Ecto neural progenitor cell (in vitro differentiated cells): ENCODE results near the gene NCMAP.

Source experiments
- DNase-seq: peaks from one replicate; pipeline ENCODE4 v3.0.0-alpha.2; 2018; ENCODE audit warnings: low spot score

NCMAP gene

DNA sequence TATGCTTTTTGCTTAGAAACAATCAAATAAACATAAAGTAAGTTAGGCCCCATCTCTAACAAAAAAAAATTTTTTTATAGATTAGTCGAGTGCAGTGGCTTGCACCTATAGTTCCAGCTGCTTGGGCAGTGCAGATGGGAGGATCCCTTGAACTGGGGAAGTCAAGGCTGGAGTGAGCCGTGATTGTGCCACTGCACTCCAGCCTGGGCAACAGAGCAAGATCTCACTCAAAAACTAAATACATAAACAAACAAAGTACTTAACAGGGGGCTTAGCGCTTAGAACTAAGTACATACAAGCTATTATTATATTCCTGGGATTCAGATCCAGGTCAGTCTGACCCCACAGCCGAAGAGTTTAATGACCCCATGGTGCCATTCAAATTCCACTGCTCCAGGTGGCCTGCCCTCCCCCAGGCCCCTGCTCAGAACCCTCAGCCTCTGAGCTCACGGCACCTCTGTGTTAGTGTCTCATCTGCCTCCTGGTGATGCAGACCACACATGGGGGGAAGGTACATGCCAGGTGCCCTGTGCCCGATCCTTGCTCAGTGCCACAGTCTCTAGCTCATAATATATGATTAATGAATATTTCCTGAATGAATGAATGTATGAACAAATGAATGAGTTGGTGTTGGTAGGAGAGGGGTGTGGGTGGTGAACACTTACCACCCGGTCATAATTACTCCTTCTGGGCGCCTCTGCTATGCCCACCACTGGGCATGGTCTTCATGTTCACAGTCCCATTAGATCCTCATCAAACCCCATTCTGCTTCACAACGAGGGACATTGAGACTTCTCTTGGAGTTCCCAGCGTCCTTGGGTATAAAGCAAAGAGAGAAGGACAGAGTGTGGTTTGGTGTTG lies 14.6 kb downstream of the NCMAP start:
- DNase-seq: no peak

DNA sequence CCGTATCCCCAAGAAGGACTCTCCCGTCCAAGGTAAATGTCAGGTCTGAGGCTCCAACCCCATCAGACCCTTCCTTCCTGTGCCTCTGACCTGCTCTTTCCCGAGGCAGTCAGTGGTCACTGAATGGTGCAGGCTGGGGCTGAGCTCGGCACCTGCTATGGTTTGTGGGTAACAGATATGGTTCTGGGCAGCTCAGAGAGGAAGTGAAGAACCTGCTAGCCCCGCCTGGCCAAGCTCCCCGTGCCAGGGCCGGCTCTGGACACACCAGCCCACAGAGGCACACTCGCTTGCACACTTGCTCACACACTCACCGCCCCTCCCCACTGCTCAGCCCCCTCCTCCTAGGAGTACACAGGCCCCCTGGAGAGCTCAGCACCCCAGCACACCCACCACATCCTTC lies 16.4 kb downstream of the NCMAP start:
- no peak for DNase-seq

DNA sequence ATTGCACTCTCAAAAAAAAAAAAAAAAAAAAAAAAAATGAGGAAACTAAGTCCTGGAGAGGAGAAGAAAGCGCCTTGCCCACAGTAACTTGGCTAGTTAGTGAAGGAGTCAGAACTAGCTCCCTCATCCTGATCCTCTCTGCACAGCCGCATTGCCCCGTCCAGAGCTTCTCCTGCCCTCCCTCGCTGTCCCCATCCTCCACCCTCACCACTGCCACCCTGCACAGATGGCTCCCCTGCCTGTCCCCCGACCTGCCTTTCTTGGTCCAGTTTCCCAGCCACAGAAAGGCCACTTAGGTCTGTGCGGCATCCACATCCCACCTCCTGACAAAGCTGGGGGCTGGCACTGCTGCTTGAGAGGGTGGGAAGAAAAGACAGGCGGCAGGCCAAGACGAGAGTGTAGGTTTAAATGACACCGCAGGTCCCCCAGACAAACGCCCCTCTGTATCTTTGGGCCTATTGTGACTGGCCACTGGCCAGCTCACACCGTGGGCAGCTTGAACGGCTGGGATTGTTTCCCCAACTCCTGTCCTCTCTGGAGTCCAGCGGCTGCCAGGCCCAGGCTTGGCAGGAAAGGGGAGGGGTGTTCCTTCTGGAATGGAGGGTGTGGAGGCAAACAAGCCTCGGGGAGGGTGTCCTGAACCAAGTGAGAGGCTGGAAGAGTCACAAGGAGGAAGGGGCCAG lies 20.2 kb downstream of the NCMAP start:
- DNase-seq: no peak

DNA sequence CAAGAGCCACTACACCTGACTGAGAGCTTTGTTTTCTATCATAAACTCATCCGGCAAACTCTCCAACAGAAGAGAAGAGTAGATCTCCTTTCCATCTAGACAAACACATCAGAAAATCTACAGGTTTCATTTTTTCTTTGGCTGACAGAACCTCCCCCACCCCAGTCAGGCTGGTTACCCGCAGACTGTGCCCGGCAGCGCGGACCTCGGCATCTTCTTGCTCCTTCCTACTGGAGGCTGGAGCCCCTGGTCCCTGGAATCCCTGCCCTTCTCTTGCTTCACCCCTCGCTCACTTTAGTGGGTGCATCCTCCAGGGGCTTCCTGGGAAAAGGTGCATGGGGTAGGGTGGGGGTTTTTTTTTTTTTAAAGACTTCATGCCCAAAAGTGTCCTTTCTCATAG lies 23.0 kb downstream of the NCMAP start:
- no peak for DNase-seq

DNA sequence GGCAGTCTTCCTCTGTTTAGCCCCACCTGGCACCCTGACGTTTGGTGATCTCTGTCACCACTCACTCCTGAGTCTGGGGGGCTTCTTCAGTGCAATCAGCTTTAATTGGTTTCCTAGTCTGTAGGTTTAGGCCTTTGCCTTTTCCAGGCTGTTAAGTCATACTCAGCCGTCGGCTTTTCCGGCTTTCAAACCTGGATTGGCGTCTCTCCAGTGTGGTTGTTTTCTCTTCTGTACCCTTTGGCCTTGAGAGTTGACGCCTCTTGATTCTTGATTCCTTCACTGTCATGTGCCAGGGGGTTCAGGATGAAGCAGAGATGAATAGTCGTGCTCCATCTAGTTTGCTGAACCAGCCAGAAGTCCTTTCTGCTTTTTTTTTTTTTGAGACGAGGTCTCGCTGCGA lies 24.9 kb downstream of the NCMAP start:
- no peak for DNase-seq

DNA sequence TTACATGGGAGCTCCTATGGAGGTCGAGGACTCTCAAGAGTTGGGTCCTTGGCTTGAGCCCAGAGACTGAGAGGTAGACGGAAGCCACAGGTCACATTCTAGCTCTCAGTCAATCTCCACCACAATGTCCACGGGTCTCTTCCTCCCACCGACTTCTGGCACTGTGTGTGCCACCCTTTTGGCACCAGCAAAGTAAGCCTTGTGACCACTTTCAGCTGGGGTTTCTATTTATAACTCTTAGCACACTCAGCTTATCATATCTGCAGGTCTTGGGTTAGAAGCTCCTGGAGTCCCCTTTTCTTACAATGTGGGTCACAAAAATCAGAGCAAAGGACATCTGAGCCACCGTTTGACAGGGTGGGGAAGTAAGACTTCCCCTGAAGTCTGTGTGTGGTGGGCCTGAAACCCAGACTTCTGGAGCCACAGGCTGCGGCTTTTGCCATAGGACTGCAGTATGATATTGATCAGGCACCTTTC lies 28.3 kb downstream of the NCMAP start:
- DNase-seq: no peak

DNA sequence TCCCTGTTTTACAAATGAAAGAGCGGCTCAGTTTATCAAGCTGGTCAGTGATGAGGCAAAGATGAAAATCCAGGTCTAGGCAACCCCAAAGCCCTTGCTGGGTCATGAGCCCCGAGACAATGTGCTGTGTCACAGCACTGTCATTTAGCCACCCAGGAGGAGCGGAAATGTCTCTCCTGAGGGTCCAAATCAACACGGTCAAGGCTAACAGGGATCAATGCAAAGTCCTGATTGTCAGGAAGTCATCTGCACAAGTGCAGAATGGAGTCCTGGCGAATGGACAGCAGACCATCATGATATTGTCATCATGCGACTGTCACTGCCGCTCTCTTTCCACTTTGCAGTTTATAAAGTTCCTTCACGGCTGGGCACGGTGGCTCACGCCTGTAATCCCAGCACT lies 30.2 kb downstream of the NCMAP start:
- DNase-seq: no peak

DNA sequence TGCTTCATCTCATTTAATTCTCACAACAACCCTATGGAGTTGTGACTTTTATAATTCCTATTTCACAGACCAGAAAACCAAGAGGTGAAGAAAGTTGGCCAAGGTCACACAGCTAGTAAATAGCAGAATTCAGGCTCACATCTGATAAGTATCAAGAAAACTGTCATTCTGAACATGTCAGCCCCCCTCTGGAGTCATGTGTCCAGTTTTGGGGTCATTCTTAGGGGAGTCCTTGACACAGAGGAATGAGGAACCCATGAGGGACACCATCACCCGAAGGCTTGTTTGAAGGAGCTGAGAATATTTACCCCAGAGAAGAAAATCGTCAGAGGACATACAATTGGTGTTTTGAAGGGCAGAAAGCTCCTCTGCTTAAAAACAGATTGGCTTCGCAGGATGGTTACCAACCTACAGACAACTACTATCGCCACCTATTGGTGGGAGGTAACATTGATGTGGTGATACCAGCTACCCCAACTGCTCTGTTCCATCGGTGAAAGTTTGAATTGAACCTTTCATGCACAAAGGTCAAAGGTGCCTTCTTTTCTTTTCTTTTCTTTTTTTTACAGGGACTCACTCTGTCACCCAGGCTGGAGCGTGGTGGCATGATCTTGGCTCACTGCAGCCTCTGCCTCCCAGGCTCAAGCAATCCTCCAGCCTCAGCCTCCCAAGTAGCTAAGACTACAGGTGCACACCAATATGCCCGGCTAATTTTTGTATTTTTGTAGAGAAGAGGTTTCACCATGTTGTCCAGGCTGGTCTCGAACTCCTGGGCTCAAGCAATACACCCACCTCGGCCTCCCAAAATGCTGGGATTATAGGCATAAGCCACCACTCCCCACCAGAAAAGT lies 31.3 kb downstream of the NCMAP start:
- no peak for DNase-seq

DNA sequence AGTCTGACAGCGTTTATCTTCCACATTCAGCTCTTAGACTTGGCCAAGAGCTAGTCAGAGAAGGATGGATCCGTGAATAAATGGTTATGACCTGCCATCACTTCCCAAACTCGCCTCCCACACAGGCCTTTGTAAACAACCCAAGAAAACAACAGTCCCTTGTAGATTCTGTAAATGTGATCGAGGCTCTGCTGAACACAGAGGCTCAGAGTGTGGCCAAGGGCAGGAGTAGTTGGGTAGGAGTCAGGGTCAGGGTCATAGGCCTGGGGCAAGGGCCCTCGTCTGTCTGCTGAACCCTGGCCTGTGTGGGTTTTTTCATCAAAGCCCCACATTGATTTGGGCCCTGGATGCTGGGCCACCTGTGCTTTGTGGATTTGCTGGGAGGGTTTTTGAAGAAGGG lies 32.7 kb downstream of the NCMAP start:
- no peak for DNase-seq

DNA sequence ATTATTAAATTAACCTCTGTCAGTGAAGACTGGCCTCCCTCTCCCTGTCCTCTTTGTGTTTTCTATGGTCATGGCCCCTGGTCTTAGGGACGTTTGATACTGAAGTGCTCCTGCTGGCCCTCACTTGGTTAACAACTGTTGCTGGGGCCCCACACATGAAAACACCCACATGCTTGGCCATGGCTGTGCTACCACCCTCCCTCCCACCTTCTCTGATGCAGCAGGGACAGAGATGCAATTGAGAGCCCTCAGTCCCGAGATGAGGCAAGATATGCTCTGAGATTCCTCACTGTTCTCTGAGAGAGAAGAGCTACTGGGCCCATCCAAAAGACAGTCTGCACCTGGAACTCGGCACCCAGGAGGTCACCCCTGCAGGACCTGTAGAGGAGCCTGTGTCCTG lies 33.3 kb downstream of the NCMAP start:
- no peak for DNase-seq

DNA sequence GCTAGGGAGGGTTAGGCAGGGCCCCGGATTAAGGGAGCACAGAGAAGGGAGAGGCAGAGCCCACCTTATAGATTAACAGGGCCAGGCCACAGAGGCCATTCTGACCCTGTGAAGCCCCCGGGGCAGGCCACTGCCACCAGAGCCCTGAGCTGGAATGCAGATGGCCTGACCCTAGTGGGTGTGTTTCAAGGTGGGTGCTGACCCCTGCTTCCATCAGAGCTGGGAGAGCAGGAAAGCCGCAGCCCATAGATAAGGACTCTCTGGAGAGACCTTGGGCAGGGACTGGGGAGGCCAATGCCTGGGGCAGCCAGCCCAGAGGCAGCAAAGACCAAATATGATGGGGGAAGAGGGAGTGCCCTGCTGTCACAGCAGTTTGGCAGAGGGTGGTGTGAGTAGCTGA lies 35.9 kb downstream of the NCMAP start:
- no peak for DNase-seq

DNA sequence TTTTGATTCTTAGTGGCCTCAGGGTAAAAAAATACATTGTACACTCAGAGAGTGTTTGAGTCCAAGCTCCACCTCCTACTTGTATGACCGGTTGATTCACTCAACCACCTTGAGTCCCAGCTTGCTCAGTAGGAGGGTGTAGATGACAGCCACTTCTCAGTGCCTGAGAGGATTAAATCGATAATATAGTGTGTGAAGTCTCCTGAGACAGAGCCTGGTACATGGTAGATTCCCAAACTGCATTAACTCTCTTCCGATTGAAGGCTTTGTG lies 38.4 kb downstream of the NCMAP start:
- no peak for DNase-seq

DNA sequence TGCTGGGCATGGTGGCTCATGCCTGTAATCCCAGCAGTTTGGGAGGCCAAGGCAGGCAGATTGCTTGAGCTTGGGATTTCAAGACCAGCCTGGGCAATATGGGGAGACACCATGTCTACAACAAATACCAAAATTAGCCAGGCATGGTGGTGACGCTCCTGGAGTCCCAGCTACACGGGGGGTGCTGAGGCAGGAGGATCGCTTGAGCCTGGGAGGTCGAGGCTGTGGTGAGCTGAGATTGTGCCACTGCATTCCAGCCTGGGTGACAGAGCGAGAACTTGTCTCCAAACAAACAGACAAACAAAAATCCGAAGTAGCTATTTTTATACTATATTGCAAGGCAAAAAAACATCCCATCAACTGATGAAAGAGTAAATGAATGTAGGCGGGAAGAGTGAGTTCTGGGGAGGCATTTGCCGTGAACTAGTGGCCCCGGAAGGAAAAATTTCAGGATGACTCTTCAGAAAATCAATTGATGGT lies 40.6 kb downstream of the NCMAP start:
- no peak for DNase-seq

DNA sequence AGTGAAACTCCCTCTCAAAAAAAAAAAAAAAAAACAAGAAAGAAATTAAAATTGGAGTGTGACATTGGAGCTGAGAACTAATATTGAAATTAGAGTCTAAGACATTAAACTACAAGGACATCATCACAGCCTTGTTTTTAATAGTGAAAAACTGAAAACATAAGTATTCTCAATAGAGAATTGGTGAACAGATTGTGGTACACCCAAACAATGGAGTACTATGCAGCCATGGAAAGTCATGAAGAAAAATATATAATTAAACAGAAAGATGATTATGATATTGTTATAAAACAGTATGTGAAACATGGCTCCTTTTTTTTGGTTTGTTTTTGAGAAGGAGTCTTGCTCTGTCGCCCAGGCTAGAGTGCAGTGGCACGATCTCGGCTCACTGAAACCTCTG lies 43.4 kb downstream of the NCMAP start:
- no peak for DNase-seq

DNA sequence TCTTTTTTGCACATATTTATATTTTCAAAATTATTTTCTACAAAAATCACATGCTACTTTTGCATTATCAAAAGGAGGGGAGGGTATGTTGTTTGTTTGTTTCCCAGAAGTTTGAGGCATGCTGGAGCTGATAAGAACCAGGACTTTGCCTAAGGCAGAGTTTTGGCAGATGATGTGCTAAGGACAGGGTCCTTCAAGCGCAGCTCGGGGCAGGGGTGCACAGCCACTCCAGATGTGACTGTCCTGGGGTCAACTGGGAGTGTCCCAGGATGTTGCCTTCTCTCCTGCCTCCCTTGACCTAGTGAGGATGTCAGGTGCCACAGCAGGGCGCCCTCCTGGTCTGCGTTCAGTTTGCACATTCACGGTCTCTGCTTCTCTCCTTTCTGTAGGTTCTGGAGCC lies 44.7 kb downstream of the NCMAP start:
- DNase-seq: no peak

DNA sequence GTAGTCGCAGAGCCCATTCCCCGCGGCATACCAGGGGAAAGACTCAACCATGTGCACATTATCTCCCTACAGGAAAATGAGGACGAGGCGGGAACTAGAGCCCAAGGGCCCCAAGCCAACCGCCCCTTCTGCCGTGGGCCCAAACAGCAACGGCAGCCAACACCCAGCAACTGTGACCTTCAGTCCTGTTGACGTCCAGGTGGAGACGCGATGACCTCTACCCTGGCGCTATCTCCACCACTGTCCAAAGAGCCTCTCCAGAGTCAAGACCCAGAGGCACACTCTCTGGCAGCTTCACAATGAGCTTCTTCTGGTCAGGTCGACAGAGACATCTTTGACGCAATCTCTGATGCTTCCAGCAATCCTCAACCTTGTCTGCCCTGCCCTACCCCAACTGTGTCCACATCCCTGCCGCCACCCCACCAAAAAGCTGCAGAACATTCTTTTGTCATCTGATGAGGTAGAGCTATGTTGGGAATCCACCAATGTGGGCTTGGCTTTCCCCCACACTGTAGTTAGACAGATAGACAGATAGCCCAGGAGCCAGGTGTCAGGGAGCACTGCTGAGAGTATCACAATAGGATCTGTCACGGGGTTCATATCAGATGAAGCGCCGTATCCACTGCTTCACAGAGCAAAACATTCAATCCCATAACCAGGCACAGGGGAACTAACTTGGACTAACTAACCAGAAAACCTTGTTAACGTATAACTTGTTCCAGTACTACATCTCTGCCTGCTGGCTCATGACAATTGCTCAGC lies 49.8 kb downstream of the NCMAP start:
- DNase-seq: no peak

DNA sequence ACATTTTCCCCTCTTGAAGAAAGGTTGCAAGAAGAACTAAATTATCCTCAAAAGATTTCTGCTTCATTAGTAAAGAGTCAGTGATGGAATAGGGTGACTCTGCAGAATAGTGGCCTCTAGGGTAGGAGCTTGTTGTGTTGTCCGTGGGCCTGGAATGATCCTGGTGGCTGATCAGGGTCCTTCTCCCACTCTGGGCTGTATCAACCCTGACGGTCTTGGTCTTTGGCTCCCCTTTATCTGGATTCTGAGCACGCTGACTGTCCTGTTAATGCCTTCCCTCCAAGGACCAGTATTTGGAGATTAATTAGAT lies 50.4 kb downstream of the NCMAP start:
- no peak for DNase-seq

DNA sequence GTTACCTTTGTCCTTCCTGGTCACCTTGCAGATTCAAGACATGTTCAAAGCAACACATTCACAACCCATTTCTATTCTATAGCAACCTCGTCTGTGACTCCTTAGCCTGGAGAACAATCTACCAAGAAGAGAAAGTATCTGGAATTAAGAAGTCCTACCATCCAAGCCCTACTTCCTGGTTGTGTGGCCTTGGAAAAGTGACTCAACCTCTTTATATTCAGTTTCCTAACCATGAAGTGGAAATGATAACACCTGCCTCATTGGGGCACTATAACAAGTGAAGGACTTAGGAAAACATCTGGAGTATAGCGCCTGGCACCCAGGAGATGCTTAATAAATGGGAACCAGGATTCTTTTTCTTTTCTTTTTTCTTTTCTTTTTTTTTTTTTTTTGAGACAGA lies 50.7 kb downstream of the NCMAP start:
- DNase-seq: no peak

DNA sequence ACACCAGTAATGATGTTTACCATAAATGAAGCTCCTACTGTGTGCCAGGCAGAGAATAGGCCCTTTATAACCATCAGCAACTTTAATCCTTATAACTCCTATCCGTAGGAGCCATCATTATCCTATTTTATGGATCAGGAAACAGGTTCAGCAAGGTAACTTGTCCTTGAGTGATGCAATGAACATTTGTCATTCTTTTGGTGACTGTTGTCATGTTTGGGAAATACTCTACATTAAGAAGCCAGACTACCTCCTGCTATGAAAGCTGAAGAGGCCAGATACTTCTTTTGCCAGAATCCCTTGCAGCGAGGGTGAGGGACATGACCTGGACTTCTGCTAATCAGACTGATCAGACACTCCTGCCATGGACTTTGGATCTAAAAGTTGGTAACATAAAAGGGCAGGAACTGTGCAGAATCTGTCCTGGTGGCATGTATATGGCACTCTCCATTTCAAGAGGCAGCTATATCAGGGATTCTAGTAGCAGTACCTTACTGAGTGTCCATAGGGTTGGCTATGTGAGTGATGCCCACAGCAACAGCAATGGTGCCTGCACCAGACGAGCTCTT lies 54.1 kb downstream of the NCMAP start:
- DNase-seq: no peak

DNA sequence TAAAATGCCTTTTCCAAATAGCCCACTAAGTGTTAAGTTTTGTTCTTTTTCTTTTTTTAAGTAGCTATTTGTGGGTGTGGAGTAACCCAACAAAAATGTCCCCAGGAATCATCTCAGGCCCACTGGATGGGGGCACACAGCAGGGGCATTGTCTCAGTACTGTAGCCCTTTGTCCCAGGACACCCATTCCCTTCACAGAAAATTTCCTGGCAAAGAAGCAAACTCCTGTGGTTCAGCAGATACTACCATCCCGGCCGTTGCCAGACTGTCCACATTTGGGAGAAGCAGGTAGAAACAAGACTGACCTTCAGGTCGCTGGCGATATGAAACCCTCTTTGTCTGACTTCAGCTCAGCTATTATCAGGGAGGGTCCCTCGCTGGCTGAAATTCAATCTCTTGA lies 63.5 kb downstream of the NCMAP start:
- no peak for DNase-seq

DNA sequence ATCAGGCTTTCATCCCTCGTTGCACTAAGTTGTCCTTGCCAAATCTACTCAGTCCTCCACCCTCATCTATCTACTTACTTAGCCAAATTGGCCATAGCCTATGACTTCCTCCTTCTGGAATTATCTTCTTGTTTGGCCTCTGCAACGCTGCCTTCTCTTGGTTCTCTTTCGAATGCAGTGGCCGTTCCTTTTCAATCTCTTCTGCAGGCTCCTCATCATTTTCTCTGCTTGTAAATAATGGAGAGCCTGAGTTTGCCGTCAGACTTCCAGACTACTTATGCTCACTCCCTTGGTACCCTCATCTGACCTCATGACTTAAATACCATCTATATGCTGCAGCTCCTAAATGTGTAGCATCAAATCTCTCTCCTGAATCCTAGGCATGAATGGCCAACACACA lies 64.8 kb downstream of the NCMAP start:
- DNase-seq: no peak

DNA sequence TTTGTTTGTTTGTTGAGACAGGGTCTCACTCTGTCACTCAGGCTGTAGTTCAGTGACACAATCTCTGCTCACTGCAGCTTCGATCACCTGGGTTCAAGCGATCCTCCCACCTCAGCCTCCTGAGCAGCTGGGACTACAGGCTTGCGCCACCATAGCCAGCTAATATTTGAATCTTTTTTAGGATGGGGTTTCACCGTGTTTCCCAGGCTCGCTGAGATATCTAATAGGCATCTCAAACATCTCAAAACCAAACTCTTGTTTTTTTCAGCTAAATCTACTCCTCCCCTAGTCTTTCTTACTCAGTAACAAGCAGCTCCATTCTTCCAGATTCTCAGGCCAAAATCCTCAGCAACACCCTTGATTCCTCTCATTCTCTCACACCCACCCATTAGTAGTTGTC lies 65.2 kb downstream of the NCMAP start:
- DNase-seq: no peak
